Measurements from ENCODE around the gene PCBP3.
"Not testable (repeated sequence)": the region's sequence is repeated elsewhere in the genome, so short reads cannot be mapped to it uniquely, and the experiment has no call there.

PCBP3 gene

DNA sequence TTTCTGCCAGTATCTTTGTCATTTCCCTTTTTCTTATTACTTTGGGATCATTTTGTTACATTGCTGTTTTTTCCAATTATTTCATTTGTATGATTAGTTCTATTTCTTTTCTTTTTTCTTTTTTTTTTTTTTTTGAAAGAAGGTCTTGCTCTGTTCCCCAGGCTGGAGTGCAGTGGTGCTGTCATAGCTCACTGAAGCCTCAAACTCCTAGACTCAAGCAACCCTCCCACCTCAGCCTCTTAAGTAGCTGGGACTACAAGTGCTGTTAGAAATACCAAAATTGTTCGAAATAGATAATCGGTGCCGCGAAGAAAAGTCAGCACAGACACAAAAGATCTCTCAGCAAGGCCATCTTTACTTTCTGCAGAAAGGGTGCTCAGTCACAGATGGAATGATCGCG is 311.4 kb downstream of the PCBP3 start:
- no peak for DNase-seq

DNA sequence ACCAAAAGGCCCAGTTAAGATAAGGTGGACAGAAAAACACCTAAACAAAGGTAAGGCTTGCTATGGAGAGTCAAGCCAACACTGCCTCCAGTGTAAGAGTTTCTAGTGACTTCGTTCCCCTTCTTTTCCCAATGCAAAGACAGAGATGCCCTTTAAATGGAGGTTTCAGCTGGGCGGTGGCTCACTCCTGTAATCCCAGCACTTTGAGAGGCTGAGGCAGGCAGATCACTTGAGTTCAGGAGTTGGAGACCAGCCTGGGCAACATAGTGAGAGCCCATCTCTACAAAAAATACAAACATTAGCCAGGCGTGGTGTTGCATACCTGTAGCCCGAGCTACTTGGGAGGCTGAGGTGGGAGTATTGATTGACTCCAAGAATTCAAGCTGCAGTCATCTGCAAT is 314.0 kb downstream of the PCBP3 start:
- no peak for DNase-seq

DNA sequence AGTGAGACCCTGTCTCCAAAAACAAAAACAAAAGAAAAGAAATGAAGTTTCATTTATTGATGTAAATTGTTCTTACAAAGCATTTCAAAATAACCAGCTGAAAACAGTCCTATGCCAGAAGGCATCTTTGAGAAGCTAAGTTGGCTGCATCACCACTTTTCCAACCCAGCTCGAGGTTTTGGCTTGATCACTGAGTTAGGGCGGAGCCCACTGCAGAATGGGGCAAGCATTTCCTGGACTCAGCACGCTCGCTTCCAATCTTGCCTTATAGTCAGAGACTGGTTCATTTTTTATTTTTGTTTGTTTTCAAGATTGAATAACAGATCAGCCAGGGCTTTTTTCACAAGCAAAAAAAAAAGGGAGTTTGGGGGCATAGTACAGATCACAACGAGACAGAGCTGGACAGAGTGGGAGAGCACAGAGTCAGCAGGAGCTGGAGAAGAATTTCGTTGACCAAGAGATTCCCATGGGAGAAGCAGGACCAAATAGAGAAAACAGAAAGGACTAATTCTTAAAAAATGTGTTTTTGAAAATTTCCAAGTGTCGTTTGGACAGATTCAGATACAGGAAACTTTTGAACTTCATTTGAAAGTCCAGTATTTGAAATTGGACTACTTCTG is 314.6 kb downstream of the PCBP3 start:
- DNase-seq, result no peak

DNA sequence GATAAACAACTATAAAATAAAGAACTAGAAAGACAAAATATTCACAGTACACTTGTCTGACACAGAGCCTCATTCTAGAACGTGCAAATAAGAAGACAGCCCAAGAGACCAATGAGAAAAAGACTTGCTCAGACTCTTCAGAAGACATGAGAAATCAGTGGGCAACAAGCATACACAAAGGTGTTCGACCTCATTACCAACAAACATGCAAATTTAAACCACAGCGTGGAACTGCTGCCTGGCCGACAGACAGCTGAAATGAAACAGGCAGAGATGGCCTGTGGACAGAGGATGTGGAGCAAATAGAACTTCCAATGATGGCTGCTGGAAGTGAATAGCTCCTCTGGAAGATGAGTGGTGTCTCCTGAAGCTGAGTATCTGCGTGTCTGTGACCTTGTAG is 315.7 kb downstream of the PCBP3 start:
- no peak for DNase-seq

DNA sequence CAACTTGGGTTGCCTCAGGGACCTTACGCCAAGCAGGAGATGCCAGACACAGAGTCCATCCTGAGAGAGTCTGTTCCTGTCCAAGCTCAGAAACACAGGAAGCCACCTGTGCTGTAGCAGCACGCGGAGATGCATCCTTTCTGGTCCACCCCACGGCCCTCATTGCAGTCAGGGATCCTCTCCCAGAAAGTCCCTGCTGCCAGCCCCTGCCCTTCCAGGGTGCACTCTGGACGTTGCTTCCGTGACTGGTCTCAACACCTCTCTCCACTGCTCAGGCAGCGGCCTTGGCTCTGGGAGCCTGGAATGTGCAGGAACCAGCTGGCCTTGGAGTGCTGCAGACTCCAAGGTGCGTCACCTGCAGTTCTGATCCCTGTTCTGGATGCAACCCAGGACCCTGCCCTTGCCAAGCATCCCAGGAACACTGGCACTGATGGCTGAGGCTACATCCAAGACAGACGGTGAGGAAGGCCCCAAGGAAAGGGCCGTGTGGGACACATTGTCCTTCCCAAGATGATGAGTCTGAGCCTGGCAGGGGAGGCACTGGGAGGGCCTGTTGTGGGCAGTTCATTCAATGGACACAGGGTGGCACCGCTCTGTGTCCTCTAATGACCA is 316.4 kb downstream of the PCBP3 start:
- DNase-seq, result no peak

DNA sequence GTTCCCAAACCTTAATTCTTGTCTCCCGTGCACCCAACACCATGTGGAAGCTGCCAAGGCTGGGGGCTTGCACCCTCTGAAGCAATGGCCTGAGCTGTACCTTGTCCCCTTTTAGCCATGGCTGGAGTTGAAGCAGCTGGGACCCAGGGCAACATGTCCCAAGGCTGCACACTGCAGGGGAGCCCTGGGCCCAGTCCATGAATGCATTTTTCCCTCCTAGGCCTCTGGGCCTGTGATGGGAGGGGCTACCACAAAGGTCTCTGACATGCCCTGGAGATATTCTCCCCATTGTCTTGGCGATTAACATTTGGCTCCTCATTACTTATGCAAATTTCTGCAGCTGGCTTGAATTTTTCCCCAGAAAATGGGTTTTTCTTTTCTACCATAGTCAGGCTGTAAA is 317.9 kb downstream of the PCBP3 start:
- DNase-seq, result not testable (repeated sequence)

DNA sequence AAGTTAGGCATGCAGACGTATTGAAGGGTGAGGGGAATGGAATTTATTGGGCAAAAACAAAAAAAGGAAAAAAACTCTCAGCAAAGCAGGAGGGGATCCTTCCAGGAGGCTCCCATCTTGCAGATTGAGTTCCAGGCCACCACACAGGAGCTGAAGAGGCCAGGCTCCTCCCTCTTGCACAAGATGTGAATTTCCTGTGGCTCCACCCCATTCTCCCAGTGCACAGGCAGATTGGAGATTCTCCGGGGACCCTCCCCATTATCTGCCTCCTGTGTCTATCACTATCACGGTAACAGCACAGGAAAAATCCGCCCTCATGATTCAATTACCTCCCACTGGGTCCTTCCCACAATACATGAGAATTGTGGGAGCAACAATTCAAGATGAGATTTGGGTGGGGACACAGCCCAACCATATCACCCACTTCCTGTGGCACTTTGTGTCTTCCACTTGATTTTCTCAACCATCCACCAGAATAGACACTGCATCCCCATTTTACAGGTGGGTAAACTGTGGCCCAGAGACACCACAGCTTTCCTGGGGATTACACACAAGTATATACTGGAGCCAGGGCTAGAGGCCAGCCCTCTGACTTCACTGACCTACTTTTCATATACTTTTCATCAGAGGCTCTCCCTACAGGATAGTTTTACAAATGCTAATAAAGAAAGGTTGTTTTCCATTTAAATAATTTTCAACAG is 319.2 kb downstream of the PCBP3 start:
- DNase-seq, result no peak

DNA sequence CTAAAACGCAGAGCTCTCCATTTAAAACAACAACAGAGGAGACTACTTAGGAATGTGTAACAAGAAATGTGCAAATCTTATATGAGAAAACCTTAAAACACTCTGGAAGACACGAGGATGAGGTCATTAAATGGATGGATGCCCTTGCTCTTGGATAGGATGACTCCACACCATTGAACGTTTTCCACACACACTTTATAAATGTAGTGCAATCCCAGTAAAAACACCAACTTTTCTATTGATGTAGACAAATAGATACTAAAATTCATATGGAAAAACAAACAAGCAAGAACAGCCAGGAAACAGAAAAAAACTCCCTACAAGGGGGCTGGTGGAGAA is 319.7 kb downstream of the PCBP3 start:
- no peak for DNase-seq

DNA sequence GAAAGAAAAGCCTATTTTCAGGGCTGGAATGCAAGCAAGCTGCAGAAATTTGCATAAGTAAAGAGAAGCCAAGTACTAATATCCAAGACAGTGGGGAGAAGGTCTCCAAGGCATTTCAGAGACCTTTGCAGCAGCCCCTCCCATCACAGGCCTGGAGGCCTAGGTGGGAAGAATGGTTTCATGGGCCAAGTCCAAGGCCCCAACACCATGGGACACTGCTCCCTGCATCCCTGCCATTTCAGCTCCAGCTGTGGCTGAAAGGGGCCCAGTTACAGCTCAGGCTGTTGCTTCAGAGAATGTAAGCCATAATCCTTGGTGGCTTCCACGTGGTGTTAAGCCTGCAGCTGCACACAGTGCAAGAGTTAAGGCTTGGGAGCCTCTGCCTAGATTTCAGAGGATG is 321.1 kb downstream of the PCBP3 start:
- DNase-seq, result no peak

DNA sequence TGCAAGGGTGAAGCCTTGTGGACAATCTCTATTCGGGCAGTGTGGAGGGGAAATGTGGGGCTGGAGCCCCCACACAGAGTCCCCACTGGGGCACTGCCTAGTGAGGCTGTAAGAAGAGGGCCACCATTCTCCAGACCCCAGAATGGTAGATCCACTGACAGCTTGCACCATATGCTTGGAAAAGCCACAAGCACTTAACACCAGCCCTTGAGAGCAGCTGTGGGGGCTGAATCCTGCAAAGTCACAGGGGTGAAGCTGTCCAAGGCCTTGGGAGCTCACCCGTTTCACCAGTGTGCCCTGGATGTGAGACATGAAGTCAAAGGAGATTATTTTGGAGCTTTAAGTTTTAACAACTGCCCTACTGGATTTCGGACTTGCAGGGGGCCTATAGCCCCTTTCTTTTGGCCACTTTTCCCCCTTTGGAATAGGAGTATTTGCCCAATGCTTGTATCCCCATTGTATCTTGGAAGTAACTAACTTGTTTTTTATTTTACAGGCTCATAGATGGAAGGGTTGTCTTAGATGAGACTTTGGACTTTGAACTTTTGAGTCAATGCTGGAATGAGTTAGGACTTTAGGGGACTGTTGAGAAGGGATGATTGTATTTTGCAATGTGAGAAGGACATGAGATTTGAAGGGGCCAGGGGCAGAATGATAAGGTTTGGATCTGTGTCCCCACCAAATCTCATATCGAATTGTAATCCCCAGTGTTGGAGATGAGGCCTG is 321.7 kb downstream of the PCBP3 start:
- no peak for DNase-seq

DNA sequence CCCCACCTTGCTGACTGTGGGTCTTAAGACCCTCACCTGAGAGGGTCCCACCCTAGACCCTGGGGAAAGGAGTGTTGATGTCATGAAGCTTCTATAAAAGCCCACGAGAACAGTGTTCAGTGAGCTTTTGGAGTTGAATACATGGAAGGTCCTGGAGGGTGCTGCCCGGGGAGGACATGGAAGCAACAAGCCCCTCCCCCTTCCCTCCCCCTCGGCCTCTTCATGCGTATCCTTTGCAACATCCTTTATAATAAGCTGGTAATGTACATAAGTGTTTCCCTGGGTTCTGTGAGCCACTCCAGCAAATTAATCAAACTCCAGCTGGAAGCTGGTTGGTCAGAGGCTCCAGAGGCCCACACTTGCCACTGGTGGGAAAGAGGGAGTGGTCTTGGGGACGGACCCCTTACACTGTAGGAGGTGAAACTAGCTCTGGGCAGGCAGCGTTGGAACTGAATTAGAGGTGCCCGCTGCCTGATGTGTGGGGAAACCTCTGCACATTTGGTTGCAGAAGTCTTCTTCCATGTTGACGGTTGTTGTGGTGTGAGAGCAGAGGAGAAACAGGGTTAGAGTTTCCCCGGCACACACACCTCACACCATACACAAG is 323.4 kb downstream of the PCBP3 start:
- no peak for DNase-seq

DNA sequence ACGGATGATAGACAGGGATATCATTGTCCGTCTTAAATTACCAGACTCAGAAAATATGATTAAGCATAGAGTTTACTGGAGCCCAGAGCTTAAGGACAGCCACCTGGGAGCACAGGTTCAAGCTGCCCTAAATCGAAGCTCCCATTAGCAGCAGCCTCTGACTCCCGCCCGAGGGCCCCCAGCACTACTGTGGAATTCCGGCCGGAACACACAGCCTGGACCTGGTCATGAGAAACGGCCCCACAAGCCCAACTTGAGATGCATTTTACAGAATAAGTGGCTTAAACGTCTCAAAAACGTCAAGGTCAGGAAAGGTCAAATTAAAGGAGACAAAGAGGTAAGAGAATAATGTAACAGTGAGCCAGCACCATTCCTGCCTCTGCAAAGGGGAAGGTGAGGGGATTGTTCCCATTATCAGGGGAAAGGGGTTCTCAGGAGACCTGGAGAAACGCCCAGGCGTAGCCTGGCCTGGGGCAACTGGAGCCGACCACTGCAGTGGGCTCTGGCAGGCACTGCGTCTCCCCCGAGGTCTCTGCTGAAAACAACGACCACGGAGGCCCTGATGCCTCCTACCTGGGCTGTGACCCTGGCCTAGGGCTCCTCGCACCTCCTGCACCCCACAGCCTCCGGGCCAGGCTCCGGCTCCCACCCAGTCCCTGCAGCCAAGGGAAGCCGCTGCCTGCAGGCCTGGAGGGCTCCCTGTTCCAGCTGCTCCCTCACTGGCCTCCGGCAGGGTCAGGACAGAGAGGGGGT is 326.6 kb downstream of the PCBP3 start:
- no peak for DNase-seq

DNA sequence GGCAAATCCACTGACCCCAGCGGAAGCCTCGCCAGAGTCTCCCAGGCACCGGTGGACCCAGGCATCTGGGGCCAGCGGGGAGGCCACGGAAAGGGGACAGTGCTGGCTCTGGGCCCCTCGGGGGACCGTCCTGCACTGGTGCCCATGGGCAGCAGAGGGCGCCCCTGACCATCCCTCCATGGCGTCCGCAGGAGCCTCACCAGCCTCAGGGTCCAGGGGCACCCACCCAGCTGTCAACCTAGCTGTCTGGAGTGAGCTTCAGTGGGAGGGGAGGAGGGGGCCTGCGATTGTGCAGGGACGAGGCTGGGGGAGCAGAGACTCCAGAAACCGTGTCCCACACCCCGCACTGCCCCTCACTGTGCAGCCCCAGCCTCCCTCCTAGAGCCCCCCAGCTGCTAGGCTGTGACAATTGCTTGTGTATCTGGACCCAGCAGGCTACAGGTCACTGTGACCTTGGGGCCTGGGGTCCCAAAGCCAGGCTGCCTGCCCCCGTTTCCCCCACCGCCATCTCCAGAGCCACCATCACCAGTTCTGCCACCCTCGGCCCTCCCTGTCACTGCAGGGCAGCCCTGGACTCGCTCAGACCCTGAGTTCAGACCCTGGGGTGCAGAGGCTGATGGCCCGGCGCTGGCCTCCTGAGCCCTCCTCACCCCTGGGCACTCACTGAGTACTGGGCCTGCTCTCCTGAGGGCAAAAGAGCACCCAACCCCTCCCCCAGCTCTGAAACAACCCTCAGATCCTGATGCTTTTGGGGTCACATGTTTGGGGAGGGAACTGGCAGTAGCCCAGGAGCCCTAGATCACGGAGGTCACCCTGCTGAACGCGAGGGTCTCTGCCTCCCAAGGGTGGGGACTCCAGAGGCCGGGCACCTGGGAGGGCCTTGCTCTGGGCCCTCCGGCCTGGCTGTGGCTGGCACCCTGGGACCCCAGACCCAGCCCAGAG is 327.4 kb downstream of the PCBP3 start:
- no peak for DNase-seq

DNA sequence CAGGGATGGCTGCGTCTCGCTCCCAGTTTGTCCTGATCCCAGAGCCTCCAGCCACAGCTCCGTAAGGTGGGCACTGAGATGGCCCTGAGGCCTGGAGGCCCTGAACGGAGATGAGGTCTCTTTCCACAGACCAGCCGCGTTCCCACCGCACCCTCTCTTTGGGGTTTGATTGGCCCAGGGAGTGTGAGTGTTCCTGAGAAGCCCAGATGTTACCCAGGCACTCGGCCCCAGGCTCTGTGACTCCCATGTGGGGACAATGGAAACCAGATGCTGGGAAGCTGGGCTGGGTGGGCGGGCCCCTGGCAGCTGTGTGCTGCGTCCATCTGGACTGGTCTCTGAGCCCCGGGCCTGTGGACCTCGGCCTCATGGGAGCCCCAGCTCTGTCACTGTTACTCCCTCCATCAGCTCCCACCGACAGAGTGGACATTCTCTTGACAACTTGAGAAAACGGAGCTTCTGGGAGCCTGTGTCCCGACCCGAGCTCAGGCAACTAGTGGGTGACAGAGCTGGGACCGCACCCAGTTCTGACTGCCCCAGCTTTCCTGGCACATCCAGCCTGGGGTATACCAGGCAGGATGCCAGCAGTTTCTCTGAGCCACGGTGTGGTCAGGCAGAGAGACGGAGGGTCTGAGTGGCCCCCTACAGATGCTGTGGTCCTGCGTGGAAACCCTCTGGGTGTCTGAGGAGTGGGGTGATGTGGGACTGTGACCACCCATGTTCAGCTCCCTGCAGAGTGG is 328.3 kb downstream of the PCBP3 start:
- no peak for DNase-seq

DNA sequence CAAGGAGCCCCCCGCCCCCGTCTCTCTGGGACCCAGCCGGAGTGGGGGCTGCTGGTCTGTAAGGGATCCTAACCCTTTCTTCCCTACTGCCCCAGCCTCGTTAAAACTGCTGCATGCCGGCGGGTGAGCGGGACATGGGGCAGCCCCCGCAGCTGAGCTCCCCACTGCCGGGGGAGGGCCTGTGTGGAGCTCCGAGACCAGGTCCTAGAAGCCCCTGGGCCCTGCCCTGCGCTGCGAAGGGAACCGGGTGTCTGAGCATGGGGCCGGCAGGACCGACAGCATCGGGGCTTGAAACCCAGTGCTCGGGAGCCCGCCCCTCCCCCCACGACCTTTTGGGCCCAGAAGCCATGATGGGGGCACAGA is 328.8 kb downstream of the PCBP3 start:
- DNase-seq, result no peak

DNA sequence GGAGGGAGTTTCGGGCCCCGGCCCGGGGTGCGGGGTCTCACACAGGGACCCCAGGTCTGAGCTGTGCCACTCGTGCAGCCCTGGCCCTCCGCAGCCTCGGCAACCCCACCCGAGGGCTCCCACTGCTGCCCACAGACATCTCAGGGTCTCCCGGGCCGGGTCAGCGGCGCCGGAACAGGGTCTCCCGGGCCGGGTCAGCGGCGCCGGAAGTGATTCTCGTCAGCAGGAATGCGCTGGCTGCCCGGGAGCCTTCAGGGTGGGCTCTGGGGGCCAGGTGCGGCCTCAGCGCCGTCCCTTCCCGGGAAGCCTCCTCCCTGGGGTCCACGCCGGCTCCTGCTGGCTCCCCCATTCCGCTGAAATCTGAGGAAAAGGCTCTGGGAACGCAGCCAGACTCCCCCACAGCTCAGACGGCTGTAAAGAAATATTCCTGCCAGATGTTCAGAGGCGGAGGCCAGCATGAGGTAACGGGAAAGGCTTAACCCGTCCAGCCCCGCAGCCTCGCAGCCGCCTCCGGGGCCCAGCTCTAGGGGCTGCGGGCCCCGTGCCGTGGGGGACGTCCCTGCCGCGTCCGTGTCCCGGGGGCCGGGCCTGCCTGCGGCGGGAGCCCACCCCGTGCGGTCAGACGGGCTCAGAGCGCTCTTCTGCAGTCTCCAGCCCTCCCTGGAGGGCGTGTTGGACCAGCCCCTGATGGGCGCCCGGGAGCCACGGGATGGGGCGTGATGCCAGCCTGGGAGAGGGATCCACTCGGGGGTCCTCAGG is 329.4 kb downstream of the PCBP3 start:
- DNase-seq, result no peak

DNA sequence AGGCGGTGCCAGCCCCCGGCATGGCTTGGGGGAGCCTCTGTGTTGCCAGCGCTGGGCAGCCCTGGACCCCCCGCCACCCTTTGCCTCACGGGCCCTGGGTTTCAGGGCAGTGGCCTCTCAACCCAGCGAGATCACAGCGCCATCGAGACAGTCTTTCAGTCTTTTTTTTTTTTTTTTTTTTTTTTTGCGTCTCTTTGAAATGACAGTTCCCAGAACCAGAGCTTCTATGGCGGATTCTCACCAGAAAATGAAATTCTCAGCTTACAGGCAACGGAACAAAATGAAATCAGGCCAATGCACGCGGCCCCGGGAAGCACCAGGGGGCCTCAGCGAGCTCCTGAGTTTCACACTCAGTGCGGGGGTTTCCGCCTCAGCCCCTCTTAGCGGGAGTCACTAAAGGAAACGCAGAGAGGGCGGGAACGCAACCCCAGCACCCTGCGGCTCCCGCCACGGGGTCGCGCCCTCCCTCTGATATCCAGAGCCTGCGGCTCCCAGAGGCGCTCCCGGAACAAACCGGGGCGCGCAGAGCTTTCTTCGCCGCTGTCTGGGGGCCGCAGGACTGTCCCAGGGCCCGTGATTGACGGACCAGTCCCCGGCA is 330.0 kb downstream of the PCBP3 start:
- DNase-seq, result no peak

DNA sequence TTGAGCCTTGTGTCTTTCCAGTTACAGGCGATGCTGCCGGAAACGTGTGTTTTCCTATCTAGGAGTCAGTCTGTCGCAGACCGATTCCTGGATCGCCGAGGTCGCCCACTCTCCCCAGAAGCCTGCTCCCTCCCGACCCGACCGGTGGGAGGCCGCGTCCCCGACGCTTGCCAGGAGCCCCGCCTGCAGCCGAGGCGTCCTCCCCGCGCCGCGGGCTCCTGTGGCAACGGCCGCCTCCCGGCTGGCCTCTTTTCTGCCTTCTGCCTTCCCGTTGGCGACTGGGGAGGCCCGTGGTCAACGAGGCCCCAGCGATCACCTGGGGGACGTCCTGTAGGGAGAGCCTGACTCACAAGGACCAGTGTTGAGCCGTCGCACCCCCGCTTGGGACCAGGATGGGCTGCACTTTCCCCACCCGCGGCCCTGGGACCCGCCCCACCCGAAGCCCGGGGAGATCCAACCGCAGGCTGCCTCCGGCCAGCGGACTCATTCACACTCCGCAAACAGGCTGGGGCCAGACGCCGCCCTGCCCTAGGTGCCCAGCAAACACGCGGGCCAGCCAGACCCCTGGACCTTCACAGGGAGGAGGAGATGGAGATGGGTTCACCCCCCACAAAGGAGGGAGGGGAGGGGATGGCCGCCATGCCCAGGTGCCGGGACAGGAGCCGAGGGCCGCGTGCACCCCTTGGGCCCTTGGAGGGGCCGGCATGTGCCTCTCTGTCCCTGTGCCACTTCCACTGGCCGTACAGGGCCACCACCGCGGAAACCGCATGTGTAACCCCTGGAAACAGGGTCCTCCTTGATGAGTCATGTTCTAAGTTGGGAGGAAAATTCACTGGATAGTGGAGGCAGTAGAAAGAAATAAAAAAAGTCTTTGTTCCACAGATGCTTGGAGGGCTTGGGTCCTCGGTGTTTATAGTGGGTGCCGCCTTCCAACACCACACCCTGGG is 330.8 kb downstream of the PCBP3 start:
- no peak for DNase-seq

Measured in activated CD4-positive, CD25-positive, alpha-beta regulatory T cell treated with anti-CD3 and anti-CD28 coated beads, Interleukin-2, amount 50 U/mL, for 72 hours (primary cell).